ACC112 (cell line): ENCODE results near the gene ZNF587.
"Not testable (repeated sequence)": the region's sequence is repeated elsewhere in the genome, so short reads cannot be mapped to it uniquely, and the experiment has no call there.

Source experiments
- H2AFZ ChIP-seq: fragments of 200-600 bp; sonication (generic); one replicate; pipeline ENCODE4 v1.6.0; 2017; ENCODE audit warnings: antibody characterized with exemption, low read length; ENCODE audit not compliant: unreplicated experiment
- H3K27ac ChIP-seq: fragments of 200-600 bp; sonication (generic); 2 replicates; pipeline ENCODE4 v1.5.1; 2014; ENCODE audit warnings: low read depth, mild to moderate bottlenecking, antibody characterized with exemption, low read length, moderate library complexity
- H3K27me3 ChIP-seq: fragments of 200-600 bp; sonication (generic); 2 replicates; pipeline ENCODE4 v1.6.1; 2014; ENCODE audit warnings: mild to moderate bottlenecking, antibody characterized with exemption, low read length, moderate library complexity, mixed read lengths; ENCODE audit not compliant: insufficient read depth
- H3K36me3 ChIP-seq: fragments of 200-600 bp; sonication (generic); 2 replicates; pipeline ENCODE4 v1.6.1; 2016; ENCODE audit warnings: mild to moderate bottlenecking, antibody characterized with exemption, low read length, moderate library complexity, mixed read lengths; ENCODE audit not compliant: insufficient read depth
- H3K4me1 ChIP-seq: fragments of 200-600 bp; sonication (generic); one replicate; pipeline ENCODE4 v1.6.1; 2016; ENCODE audit warnings: low read length, mixed read lengths; ENCODE audit not compliant: insufficient read depth, unreplicated experiment, control insufficient read depth
- H3K4me3 ChIP-seq: fragments of 200-600 bp; sonication (generic); 2 replicates; pipeline ENCODE4 v1.5.1; 2014; ENCODE audit warnings: mild to moderate bottlenecking, low read depth, low read length
- H3K79me2 ChIP-seq: fragments of 200-600 bp; sonication (generic); one replicate; pipeline ENCODE4 v1.6.0; 2016; ENCODE audit warnings: low read length; ENCODE audit not compliant: control insufficient read depth, unreplicated experiment, insufficient read depth

ZNF587 gene

GRCh38 chr19:57813919-57814504 is 35.6 kb upstream of the ZNF587 start:
- peaks cover 9% of the 10 kb centered on the region for H3K79me2 ChIP-seq
- H3K27me3 ChIP-seq = no peaks in the 10 kb centered on the region
- no peaks in the 10 kb centered on the region for H3K4me1 ChIP-seq
- H2AFZ ChIP-seq = peak overlapping the region; percentile 60
- H3K4me3 ChIP-seq = peak overlapping the region; percentile 94
- no peaks in the 10 kb centered on the region for H3K36me3 ChIP-seq
- H3K27ac ChIP-seq = no peak overlapping the region

- H3K4me3 ChIP-seq = peak within 1 kb of the TSS; percentile 94
- peaks cover 10% of the 10 kb centered on the region for H3K79me2 ChIP-seq
- H3K36me3 ChIP-seq = no peaks in the 10 kb centered on the region
- no peaks in the 10 kb centered on the region for H3K27me3 ChIP-seq
- no peak within 1 kb of the TSS for H3K27ac ChIP-seq
- H2AFZ ChIP-seq = peak within 1 kb of the TSS; percentile 60
- H3K4me1 ChIP-seq = no peaks in the 10 kb centered on the region
Observed at GRCh38 chr19:57814505-57815246, 35.0 kb upstream of the ZNF587 start, which contains the start of gene ZNF552. Gene ZNF552, minus strand, starts transcription at chr19:57814913. Its CDS starts 170 bp downstream, at chr19:57814743.

- H3K4me1 ChIP-seq = no peaks in the 10 kb centered on the region
- H3K36me3 ChIP-seq = no peaks in the 10 kb centered on the region
- H3K27me3 ChIP-seq = no peaks in the 10 kb centered on the region
- H3K27ac ChIP-seq = no peak overlapping the region
- peaks cover 18% of the 10 kb centered on the region for H3K79me2 ChIP-seq
- H2AFZ ChIP-seq = no peak overlapping the region
- H3K4me3 ChIP-seq = 0 out of 2 replicates have a peak overlapping the region, but pooled peaks have one; percentile 94
Observed at GRCh38 chr19:57815247-57816075, 34.2 kb upstream of the ZNF587 start.

- Histone ChIP-seq H3K27ac (no peak overlapping the region), H3K27me3 (no peaks in the 10 kb centered on the region)
Observed at GRCh38 chr19:57816652-57817051, 33.0 kb upstream of the ZNF587 start.

GRCh38 chr19:57817976-57818375 is 31.7 kb upstream of the ZNF587 start:
- Histone ChIP-seq H3K36me3 (no peaks in the 10 kb centered on the region), H3K4me3 (no peak overlapping the region), H2AFZ (no peak overlapping the region), H3K27ac (no peak overlapping the region), H3K27me3 (no peaks in the 10 kb centered on the region), H3K79me2 (peaks cover 37% of the 10 kb centered on the region), H3K4me1 (peaks cover 5% of the 10 kb centered on the region)

More at GRCh38 chr19:57816652-57817051, 33.0 kb upstream of the ZNF587 start:
- Histone ChIP-seq H3K4me1 (peaks cover 5% of the 10 kb centered on the region), H3K4me3 (no peak overlapping the region), H3K79me2 (peaks cover 28% of the 10 kb centered on the region), H3K36me3 (no peaks in the 10 kb centered on the region), H2AFZ (no peak overlapping the region)

GRCh38 chr19:57818378-57818777 is 31.3 kb upstream of the ZNF587 start:
- H3K79me2 ChIP-seq = peaks cover 40% of the 10 kb centered on the region
- no peak overlapping the region; the same call in 1 of the 2 replicates for H3K4me3 ChIP-seq
- peaks cover 5% of the 10 kb centered on the region for H3K4me1 ChIP-seq
- H3K27me3 ChIP-seq = no peaks in the 10 kb centered on the region
- H2AFZ ChIP-seq = no peak overlapping the region
- no peak overlapping the region for H3K27ac ChIP-seq
- no peaks in the 10 kb centered on the region for H3K36me3 ChIP-seq

- Histone ChIP-seq H2AFZ (peak overlapping the region; percentile 71), H3K4me1 (peaks cover 5% of the 10 kb centered on the region), H3K27ac (peak overlapping the region; percentile 37; the same call in 1 of the 2 replicates), H3K36me3 (no peaks in the 10 kb centered on the region), H3K79me2 (peaks cover 45% of the 10 kb centered on the region), H3K4me3 (peak overlapping the region; percentile 96), H3K27me3 (no peaks in the 10 kb centered on the region)
Observed at GRCh38 chr19:57819475-57820148, 30.0 kb upstream of the ZNF587 start.

GRCh38 chr19:57820599-57820998 is 29.1 kb upstream of the ZNF587 start:
- peak overlapping the region; percentile 96 for H3K4me3 ChIP-seq
- H3K4me1 ChIP-seq = peaks cover 5% of the 10 kb centered on the region
- no peak overlapping the region for H2AFZ ChIP-seq
- H3K36me3 ChIP-seq = no peaks in the 10 kb centered on the region
- peaks cover 53% of the 10 kb centered on the region for H3K79me2 ChIP-seq
- no peak overlapping the region for H3K27ac ChIP-seq
- no peaks in the 10 kb centered on the region for H3K27me3 ChIP-seq

GRCh38 chr19:57821095-57821494 is 28.6 kb upstream of the ZNF587 start:
- H3K27ac ChIP-seq, H3K27me3 ChIP-seq, H2AFZ ChIP-seq, H3K4me1 ChIP-seq, H3K36me3 ChIP-seq: not testable (repeated sequence)
- H3K4me3 ChIP-seq = peak overlapping the region; percentile 96
- peaks cover 58% of the 10 kb centered on the region for H3K79me2 ChIP-seq

- not testable (repeated sequence) for H3K4me1 ChIP-seq, H3K27me3 ChIP-seq, H3K4me3 ChIP-seq, H3K36me3 ChIP-seq, H2AFZ ChIP-seq, H3K27ac ChIP-seq
- peaks cover 60% of the 10 kb centered on the region for H3K79me2 ChIP-seq
Observed at GRCh38 chr19:57821501-57821900, 28.2 kb upstream of the ZNF587 start.
